Psoas muscle (tissue), 8 donors: ENCODE measurements around the gene THADA. TPM values are rescaled to one million over a fixed set of nuclear protein-coding genes. Genes with fewer than 3 reads are reported as not detected.

Experiments used
- ATAC-seq, 4 donors: fragments of 200-7000 bp; cut with Tn5 transposase; one replicate each; pipeline ENCODE4 v1.9.1; 2020; ENCODE audit warnings: moderate library complexity in 3 of 4, mild to moderate bottlenecking in 2 of 4
- DNase-seq, 2 donors: peaks; one replicate each; pipeline ENCODE4 v3.0.0-alpha.2; 2020
- H3K27ac ChIP-seq: fragments of 200-600 bp; one replicate; pipeline ENCODE4 v1.8.0; 2022
- H3K27me3 ChIP-seq, 3 donors: fragments of 200-600 bp in 1 of 3; one replicate each; pipeline versions ENCODE4 v1.6.1 to v1.8.0; 2013 to 2022; ENCODE audit warnings: low read length in 2 of 3, mild to moderate bottlenecking in 2 of 3, moderate library complexity in 1 of 3; ENCODE audit not compliant: insufficient read depth in 3 of 3
- H3K36me3 ChIP-seq, 2 donors: fragments of 200-600 bp in 1 of 2; one replicate each; pipeline versions ENCODE4 v1.6.1 to v1.8.0; 2013 to 2022; ENCODE audit warnings: low read depth in 1 of 2, mild to moderate bottlenecking in 1 of 2, moderate library complexity in 1 of 2; ENCODE audit not compliant: insufficient read depth in 1 of 2
- H3K4me1 ChIP-seq: fragments of 200-600 bp; one replicate; pipeline ENCODE4 v1.8.0; 2022
- H3K4me3 ChIP-seq: fragments of 200-600 bp; one replicate; pipeline ENCODE4 v1.8.0; 2022; ENCODE audit warnings: mild to moderate bottlenecking
- H3K9me3 ChIP-seq: fragments of 200-600 bp; one replicate; pipeline ENCODE4 v1.8.0; 2022
- WGBS, 3 donors: extraction: QIAGEN DNeasy Blood & Tissue Kit; methylation state at CpG; one replicate each; pipeline versions ENCODE4 v1.1.6 to v1.1.7; 2013; 5-methylcytosine and 5-hydroxymethylcytosine counted together
- intact Hi-C, 2 donors: fragments of 100-400 bp; cut with DNase I; formaldehyde crosslinking; loops; one replicate each; pipeline versions ENCODE4 v1.11.0 to v1.14.2; 2022
- polyA plus RNA-seq, 3 donors: library from polyadenylated mRNA; stranded (reverse); fragments of 200-250 nt; gene quantifications; one replicate each; pipeline ENCODE4 v1.2.3, GENCODE V29; 2013
- total RNA-seq, 4 donors: library from RNA; stranded (reverse); fragmentation: NEBNext Ultra II Directional in 2 of 4; extraction: Animal tissue kit (Norgen Biotek cat#: 25700) in 2 of 4; gene quantifications; one replicate each; pipeline versions ENCODE4 v1.2.1 to v1.2.4, GENCODE V29; 2021 to 2023
- TF ChIP-seq, protein P1 (sequence below): fragments of 200-600 bp; IDR thresholded peaks from one replicate; pipeline ENCODE4 v1.8.0; 2022; ENCODE audit warnings: antibody characterized with exemption
- donor health status: healthy with polysubstance abuse.
- donor health status: DM: no; HTN: no; CAD: no; lungs with moderate emphysema.
- donor health status: Bipolar disorder and iron deficiency.
- donor health status: healthy.
- donor health status: DM: yes; HTN: yes; CAD: no.
- donor health status: DM: no; HTN: no; CAD: no.
- donor health status: DM: no; HTN: no; CAD: no.
- donor health status: DM: yes; HTN: yes; CAD: no.

The THADA gene
- total and polyA plus RNA-seq, 7 donors = 8.1 to 17.4 (median 11.6) TPM

DNA sequence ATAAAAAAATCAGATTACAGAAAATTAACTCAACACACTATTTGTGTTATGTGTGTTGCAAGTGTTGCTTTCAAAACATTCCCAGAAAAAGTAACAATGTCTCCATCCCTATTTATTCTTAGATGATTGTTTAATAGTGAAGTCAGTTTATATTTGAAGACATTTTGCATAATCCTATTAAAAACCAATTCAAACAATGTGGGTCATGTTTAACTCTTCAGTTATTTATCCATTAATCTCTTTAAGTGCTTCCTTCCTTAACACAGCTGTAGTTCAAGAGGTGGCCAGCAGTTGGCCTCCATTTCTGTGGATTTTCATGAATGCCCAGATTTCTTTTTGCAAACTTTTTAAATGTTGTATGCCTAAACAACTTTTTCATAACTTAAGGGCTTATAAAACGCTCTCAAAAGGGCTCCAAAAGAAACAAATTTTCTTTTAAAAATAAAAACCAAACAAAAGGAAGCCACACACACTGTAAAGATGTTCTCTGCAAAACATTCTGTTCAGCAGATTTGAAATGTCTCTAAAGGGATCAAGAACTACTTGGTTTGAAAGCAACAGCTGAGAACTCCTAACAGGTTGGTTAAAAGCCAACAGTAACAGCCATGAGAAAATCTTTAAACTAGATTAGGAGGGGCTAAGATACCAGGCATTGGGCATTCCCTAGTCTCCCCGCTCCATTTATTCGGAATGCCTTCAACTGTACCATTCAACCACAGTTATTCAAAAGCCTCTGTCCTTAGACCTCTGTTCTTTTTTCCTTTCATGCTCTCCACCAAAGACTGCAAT, 71.5 kb downstream of the THADA start:
- H3K36me3 ChIP-seq = no peaks in the 10 kb centered on the region
- peaks cover 10% of the 10 kb centered on the region for H3K4me1 ChIP-seq

DNA sequence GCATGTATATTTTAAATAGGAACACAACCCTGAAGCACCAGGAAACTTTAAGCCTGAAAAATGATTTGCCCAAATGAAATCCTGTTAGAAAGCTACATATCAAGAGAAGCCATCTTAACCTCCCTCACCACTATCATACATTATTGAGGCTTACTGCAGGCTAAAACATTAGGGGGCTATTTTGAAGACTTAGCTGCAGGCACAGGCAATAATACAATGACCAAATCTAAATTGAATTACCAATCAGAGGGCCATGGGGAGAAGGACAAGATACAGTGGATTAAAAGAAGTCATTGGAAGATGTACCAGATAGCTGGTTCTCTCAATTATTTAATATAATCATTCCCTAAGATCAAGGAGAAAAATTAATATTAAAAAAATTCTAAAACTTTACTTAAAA, 73.7 kb downstream of the THADA start:
- Histone ChIP-seq H3K4me3 (no peak overlapping the region), H3K9me3 (peaks cover 4% of the 10 kb centered on the region), H3K27ac (no peak overlapping the region), H3K4me1 (peaks cover 26% of the 10 kb centered on the region), H3K36me3 (no peaks in the 10 kb centered on the region), H3K27me3 (no peaks in the 10 kb centered on the region)
- no peak for ATAC-seq
- no peak for DNase-seq
- intact Hi-C loops = no loop called here
- TF ChIP-seq, protein P1, sequence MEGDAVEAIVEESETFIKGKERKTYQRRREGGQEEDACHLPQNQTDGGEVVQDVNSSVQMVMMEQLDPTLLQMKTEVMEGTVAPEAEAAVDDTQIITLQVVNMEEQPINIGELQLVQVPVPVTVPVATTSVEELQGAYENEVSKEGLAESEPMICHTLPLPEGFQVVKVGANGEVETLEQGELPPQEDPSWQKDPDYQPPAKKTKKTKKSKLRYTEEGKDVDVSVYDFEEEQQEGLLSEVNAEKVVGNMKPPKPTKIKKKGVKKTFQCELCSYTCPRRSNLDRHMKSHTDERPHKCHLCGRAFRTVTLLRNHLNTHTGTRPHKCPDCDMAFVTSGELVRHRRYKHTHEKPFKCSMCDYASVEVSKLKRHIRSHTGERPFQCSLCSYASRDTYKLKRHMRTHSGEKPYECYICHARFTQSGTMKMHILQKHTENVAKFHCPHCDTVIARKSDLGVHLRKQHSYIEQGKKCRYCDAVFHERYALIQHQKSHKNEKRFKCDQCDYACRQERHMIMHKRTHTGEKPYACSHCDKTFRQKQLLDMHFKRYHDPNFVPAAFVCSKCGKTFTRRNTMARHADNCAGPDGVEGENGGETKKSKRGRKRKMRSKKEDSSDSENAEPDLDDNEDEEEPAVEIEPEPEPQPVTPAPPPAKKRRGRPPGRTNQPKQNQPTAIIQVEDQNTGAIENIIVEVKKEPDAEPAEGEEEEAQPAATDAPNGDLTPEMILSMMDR = no peak

More for the DNA sequence above, 71.5 kb downstream of the THADA start:
- H3K4me3 ChIP-seq = no peak overlapping the region
- H3K27ac ChIP-seq = no peak overlapping the region
- intact Hi-C loops = no loop called here
- 57 to 61% (median 60%) methylated on average over 3 of the region's 3 CpGs for WGBS, 3 donors
- no peaks in the 10 kb centered on the region for H3K27me3 ChIP-seq
- peaks cover 4% of the 10 kb centered on the region for H3K9me3 ChIP-seq
- ATAC-seq (no peak), DNase-seq (no peak)
- TF ChIP-seq, protein P1 = no peak

DNA sequence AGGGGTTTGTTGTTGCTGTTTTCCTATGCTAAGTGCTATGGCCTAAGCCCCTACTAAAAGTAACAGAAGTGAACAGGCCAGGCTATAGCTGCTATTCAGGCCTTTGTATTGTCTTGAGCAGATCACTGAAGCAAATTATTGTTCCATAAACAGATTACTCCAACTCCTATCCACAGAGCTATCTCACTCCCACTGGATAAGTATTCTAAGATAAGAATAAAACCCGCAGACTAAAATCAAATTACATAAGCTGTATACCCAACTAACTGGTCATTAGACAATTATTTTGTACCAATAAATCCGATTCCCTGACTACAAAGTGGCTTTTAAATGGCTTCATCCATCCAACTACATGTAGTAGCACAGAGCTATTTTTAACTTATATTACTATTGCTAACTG, 74.3 kb downstream of the THADA start:
- Histone ChIP-seq H3K27ac (no peak overlapping the region), H3K9me3 (peaks cover 4% of the 10 kb centered on the region), H3K4me1 (peaks cover 32% of the 10 kb centered on the region), H3K4me3 (no peak overlapping the region), H3K27me3 (no peaks in the 10 kb centered on the region), H3K36me3 (no peaks in the 10 kb centered on the region)
- TF ChIP-seq, protein P1 = no peak
- ATAC-seq (no peak), DNase-seq (no peak)
- 96 to 97% (median 97%) methylated on average over 2 of the region's 2 CpGs for WGBS, 3 donors
- intact Hi-C loops = no loop called here

DNA sequence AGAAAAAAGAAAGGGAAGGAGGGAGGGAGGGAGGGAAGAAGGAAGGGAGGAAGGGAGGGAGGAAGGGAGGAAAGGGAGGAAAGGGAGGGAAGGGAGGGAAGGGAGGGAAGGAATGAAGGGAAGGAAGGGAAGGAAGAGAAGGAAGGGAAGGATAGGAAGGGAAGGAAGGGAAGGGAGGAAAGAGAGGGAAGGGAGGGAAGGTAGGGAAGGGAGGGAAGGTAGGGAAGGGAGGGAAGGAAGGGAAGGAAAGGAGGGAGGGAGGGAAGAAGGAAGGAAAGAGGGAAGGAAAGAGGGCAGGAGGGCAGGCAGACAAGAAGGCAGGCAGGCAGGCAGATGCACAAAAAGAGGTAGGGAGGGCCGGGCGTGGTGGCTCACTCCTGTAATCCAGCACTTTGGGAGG, 74.9 kb downstream of the THADA start:
- WGBS, 3 donors = 96 to 100% (median 97%) methylated on average over 2 of the region's 2 CpGs
- TF ChIP-seq, protein P1 = no peak
- Histone ChIP-seq H3K27ac (no peak overlapping the region), H3K27me3 (no peaks in the 10 kb centered on the region), H3K36me3 (no peaks in the 10 kb centered on the region), H3K4me3 (no peak overlapping the region), H3K4me1 (peaks cover 38% of the 10 kb centered on the region), H3K9me3 (peaks cover 4% of the 10 kb centered on the region)
- intact Hi-C loops = no loop called here
- DNase-seq = no peak
- no peak for ATAC-seq
